NT2/D1 (cell line): ENCODE measurements around the gene TELO2.

Experiments
- DNase-seq: peaks from one replicate; pipeline ENCODE4 v3.0.0-alpha.2; 2011; ENCODE audit warnings: low read depth, low spot score
- H3K27me3 ChIP-seq: 2 replicates; pipeline ENCODE4 v1.6.0; 2011; ENCODE audit warnings: mild to moderate bottlenecking; ENCODE audit not compliant: insufficient read length, insufficient read depth
- H3K36me3 ChIP-seq: 2 replicates; pipeline ENCODE4 v1.6.1; 2011; ENCODE audit warnings: mild to moderate bottlenecking, low read length, mixed read lengths; ENCODE audit not compliant: insufficient read depth, insufficient read length
- H3K4me1 ChIP-seq: 2 replicates; pipeline ENCODE4 v1.5.1; 2011; ENCODE audit not compliant: insufficient read depth, insufficient read length
- H3K4me3 ChIP-seq: 2 replicates; pipeline ENCODE4 v1.5.1; 2011; ENCODE audit warnings: low read depth; ENCODE audit not compliant: insufficient read length
- H3K9ac ChIP-seq: 2 replicates; pipeline ENCODE4 v1.6.0; 2011; ENCODE audit warnings: low read depth; ENCODE audit not compliant: insufficient read length
- H3K9me3 ChIP-seq: 2 replicates; pipeline ENCODE4 v1.5.1; 2011; ENCODE audit warnings: mild to moderate bottlenecking, low read length; ENCODE audit not compliant: insufficient read depth
- SUZ12 ChIP-seq: IDR thresholded peaks from 2 replicates; pipeline ENCODE4 v1.6.1; 2011; ENCODE audit not compliant: insufficient read length, insufficient read depth; ENCODE audit errors: extremely low read depth
- YY1 ChIP-seq: IDR thresholded peaks from 2 replicates; pipeline ENCODE4 v1.6.1; 2011; ENCODE audit not compliant: insufficient read length, insufficient read depth
- ZNF274 ChIP-seq: IDR thresholded peaks from 2 replicates; pipeline ENCODE4 v1.6.1; 2011; ENCODE audit warnings: mild to moderate bottlenecking, low read depth, low read length

TELO2 gene

DNA sequence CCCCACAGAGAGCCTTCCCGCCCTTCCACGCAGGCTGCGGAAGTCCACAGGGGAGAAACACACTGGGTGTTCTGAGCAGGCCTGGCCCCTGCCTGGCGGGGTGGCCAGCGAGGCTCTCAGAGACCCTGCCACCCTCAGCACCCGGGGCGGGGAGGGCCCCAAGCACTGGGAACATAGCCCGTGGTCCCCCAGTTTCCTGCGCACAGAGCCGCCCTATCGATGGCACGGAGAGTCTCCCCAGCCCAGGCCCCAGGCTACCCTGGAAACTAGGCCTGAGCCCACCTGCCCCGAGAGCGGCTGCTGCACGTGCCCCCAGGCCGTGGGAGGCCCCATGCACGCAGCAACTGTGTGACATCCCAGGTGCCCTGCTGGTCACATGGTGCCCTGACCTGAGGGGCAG lies 38.6 kb upstream of the TELO2 start:
- TF ChIP-seq ZNF274: no peak
- TF ChIP-seq SUZ12: no peak
- TF ChIP-seq YY1: no peak
- Histone ChIP-seq H3K36me3 (peaks cover 82% of the 10 kb centered on the region), H3K4me3 (no peak overlapping the region), H3K9me3 (no peaks in the 10 kb centered on the region), H3K4me1 (no peaks in the 10 kb centered on the region), H3K9ac (no peak overlapping the region), H3K27me3 (no peaks in the 10 kb centered on the region)
- DNase-seq: no peak

DNA sequence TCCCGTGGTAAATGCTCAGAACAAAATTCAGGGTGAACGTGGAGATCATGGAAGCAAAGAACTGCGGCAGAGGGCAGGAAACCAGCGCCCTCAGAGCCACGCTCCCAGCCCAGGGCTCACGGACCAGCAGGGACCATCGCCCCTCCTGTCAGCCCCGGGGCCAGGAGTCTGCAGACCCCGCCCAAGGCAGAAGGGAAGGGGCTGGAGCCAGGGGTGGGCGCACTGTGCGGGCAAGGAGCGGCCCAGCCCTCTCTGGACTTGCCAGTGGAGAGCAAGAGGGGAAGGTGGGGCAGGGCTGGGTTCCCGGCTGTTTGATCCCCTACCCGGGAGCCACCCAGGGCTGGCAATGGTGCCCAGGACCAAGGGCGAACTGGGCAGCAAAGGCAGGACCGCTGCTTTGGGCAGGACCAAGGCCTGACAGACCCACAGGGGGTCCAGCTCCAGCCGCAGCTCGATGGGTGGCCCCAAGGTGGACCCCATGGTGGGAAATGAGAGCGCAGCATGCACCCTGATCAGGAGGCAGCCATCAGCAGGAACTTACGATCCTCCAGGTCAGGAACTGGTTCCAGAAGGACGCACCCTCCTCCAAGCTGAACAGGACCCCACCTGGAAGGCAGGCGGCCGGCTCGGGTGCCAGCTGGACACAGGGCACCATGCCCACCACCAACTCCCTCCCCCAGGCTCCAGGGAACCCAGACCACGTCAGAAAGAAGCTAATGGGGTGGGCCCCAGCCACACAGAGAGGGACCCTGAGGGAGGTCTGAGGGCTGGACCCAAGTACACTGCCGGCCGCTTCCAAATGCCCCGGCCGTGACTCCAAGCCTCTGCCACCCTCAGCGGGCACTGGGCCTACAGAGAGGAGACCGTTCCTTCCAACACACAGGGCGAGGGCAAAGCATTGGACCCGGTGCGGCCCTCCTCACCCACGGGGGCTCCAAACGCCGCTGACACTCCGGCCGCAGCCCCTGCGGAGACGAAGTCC lies 37.7 kb upstream of the TELO2 start:
- Histone ChIP-seq H3K36me3 (peaks cover 82% of the 10 kb centered on the region), H3K4me3 (no peak overlapping the region), H3K9me3 (no peaks in the 10 kb centered on the region), H3K9ac (no peak overlapping the region), H3K4me1 (no peaks in the 10 kb centered on the region), H3K27me3 (no peaks in the 10 kb centered on the region)
- no peak for DNase-seq
- TF ChIP-seq YY1 (no peak), SUZ12 (no peak), ZNF274 (no peak)

GRCh38 chr16:1456951-1457350 lies 36.2 kb upstream of the TELO2 start:
- Histone ChIP-seq H3K36me3 (peaks cover 79% of the 10 kb centered on the region), H3K27me3 (no peaks in the 10 kb centered on the region), H3K4me1 (no peaks in the 10 kb centered on the region), H3K9ac (no peak overlapping the region), H3K9me3 (no peaks in the 10 kb centered on the region), H3K4me3 (no peak overlapping the region)
- DNase-seq: no peak
- TF ChIP-seq SUZ12 (no peak), ZNF274 (no peak), YY1 (no peak)

DNA sequence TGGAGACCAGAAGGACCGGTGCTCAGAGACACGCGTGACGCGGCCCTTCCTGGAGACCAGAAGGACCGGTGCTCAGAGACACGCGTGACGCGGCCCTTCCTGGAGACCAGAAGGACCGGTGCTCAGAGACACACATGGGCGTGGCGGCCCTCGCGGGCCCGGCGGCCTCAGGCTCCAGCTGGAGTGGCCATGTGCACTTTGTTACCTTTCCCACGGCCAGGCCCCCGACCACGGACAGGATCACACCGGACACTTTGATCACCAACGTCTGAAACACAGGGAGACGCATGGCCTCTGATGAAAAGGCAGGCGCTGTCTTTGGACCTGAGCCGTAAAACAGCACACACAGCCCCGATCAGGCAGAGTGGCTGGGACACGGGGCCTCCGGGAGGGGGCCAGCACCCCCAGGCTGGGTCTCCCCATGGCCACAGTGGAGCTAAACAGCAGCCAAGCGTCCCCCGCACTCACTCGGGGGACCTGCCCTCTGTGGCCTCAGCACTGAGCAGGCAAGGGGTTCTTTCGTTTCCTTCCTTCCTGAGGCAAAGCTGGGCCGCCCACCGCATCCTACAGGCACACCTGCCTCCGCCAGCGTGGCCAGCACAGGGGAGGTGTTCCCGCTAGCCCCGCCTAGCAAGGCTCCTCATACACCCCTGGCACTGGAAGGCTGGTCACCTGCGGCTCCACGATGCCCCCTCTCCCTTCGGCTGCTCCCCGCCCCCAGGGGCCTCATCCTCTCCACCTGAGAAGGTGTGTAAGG lies 35.5 kb upstream of the TELO2 start:
- peaks cover 72% of the 10 kb centered on the region for H3K36me3 ChIP-seq
- no peak overlapping the region for H3K4me3 ChIP-seq
- TF ChIP-seq ZNF274: no peak
- H3K9ac ChIP-seq: no peak overlapping the region
- no peaks in the 10 kb centered on the region for H3K9me3 ChIP-seq
- DNase-seq: no peak
- H3K27me3 ChIP-seq: no peaks in the 10 kb centered on the region
- no peaks in the 10 kb centered on the region for H3K4me1 ChIP-seq

- DNase-seq: no peak
- Histone ChIP-seq H3K4me3 (no peak overlapping the region), H3K36me3 (peaks cover 68% of the 10 kb centered on the region), H3K9me3 (no peaks in the 10 kb centered on the region), H3K4me1 (no peaks in the 10 kb centered on the region), H3K27me3 (no peaks in the 10 kb centered on the region), H3K9ac (no peak overlapping the region)
- TF ChIP-seq ZNF274 (no peak), SUZ12 (no peak)
Observed at GRCh38 chr16:1458336-1458976, 34.7 kb upstream of the TELO2 start.

DNA sequence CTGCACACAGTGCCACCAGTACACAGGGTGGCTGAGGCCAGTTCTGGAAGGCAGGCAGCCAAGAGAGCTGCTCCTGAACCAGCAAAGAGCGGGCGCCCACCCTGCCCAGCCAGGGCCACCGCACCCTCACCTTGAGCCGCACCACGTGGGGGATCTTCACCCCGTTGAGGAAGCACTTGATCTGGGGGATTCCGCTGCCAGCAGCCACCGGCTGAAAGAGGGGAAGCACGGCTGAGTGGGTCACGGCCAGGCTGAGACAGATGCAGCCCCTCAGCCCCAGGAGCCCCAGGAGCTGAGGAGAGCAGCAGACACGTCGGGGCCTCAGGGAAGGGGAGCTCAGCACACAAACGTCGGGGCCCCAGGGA lies 34.2 kb upstream of the TELO2 start:
- no peaks in the 10 kb centered on the region for H3K9me3 ChIP-seq
- no peak overlapping the region for H3K4me3 ChIP-seq
- no peaks in the 10 kb centered on the region for H3K27me3 ChIP-seq
- TF ChIP-seq YY1: no peak
- no peak for TF ChIP-seq ZNF274
- TF ChIP-seq SUZ12: no peak
- DNase-seq: no peak
- H3K4me1 ChIP-seq: no peaks in the 10 kb centered on the region
- peaks cover 63% of the 10 kb centered on the region for H3K36me3 ChIP-seq
- H3K9ac ChIP-seq: no peak overlapping the region

DNA sequence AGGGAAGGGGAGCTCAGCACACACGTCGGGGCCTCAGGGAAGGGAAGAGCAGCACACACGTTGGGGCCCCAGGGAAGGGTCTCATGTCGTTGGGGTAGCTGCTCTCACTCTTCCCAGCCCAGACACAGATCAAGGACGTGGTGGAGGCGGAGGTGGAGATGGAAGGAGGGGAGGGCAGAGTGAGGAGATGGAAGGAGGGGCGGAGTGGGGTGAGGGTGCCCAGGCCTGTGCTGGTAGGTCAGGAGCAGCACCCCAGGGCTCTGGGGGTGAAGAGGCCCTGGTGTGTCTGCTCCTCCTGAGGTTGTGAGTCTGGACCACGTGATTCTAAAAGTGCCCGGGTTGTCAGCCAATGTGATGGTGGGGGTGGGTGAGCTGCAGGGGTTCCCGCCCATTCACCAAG lies 33.2 kb upstream of the TELO2 start:
- TF ChIP-seq SUZ12 (no peak), ZNF274 (no peak), YY1 (no peak)
- H3K27me3 ChIP-seq: no peaks in the 10 kb centered on the region

More for the DNA sequence above, 33.2 kb upstream of the TELO2 start:
- Histone ChIP-seq H3K9me3 (no peaks in the 10 kb centered on the region), H3K4me3 (no peak overlapping the region), H3K9ac (no peak overlapping the region), H3K36me3 (peaks cover 59% of the 10 kb centered on the region), H3K4me1 (no peaks in the 10 kb centered on the region)
- no peak for DNase-seq
